Fibroblast of villous mesenchyme (primary cell): ENCODE data around the gene GREM2. TPM values are rescaled to one million over a fixed set of nuclear protein-coding genes. Genes with fewer than 3 reads are reported as not detected.

ENCODE experiments used
- DNase-seq: peaks from one replicate; pipeline ENCODE4 v3.0.0-alpha.2; 2010; ENCODE audit warnings: low read depth
- H3K4me3 ChIP-seq: 2 replicates; pipeline ENCODE4 v1.5.1; 2011; ENCODE audit warnings: low read depth, mild to moderate bottlenecking, low read length
- CTCF ChIP-seq: IDR thresholded peaks from 2 replicates; pipeline ENCODE4 v1.5.1; 2012; ENCODE audit warnings: low read depth, mild to moderate bottlenecking, low read length; ENCODE audit not compliant: insufficient read depth
- total RNA-seq: library from RNA; depleted of rRNA; stranded (reverse); fragments of >200 nt; gene quantifications from 2 replicates; pipeline ENCODE4 v1.2.3, GENCODE V29; 2012

GREM2 gene
- total RNA-seq, 1 donor = 1.3 TPM

GRCh38 chr1:240474133-240474614, 137.8 kb downstream of the GREM2 start:
- H3K4me3 ChIP-seq = no peak overlapping the region
- no peak for TF ChIP-seq CTCF
- DNase-seq = peak; percentile 76

GRCh38 chr1:240468656-240469055, 143.3 kb downstream of the GREM2 start:
- TF ChIP-seq CTCF = no peak
- H3K4me3 ChIP-seq = no peak overlapping the region
- DNase-seq = no peak

- DNase-seq = no peak
- TF ChIP-seq CTCF = no peak
Measured at GRCh38 chr1:240467895-240468294, 144.1 kb downstream of the GREM2 start.

GRCh38 chr1:240466509-240466908, 145.4 kb downstream of the GREM2 start:
- H3K4me3 ChIP-seq = no peak overlapping the region
- no peak for DNase-seq
- TF ChIP-seq CTCF = no peak

More at GRCh38 chr1:240467895-240468294, 144.1 kb downstream of the GREM2 start:
- H3K4me3 ChIP-seq = no peak overlapping the region

DNA sequence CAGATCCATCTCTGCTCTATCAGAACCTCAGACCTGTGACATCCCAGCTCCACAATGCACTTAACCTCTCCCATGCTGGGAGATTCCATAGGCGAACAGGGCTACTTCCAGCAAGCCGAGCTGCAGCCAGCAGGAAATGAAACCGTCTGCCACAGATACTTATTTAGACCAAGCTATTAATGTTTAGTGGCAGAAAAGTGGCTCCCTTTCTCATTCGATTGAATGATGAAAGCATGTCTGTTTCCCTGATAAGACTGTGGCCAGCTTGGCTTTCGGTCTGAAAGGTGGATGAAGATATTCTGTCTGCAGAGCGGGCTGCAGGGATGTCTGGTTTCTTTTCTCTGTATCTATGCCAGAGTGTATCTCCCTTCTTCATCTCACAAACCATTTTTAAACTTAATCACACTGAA, 146.4 kb downstream of the GREM2 start:
- no peak for DNase-seq
- no peak overlapping the region for H3K4me3 ChIP-seq
- TF ChIP-seq CTCF = no peak

GRCh38 chr1:240464099-240464498, 147.9 kb downstream of the GREM2 start:
- no peak for TF ChIP-seq CTCF
- no peak overlapping the region for H3K4me3 ChIP-seq
- DNase-seq = no peak

- H3K4me3 ChIP-seq = no peak overlapping the region
- TF ChIP-seq CTCF = no peak
- DNase-seq = no peak
Measured at GRCh38 chr1:240462766-240463395, 149.1 kb downstream of the GREM2 start.
